Measurements from ENCODE around the gene NANOS1. TPM values are rescaled to one million over a fixed set of nuclear protein-coding genes. Genes with fewer than 3 reads are reported as not detected.

The NANOS1 gene
- total RNA-seq, 1 donor from 2014 or later: 9.6 TPM

- no peaks in the 10 kb centered on the region for H3K4me1 Mint-ChIP-seq (ENCODE audit: unreplicated experiment)
- no peak for TF ChIP-seq CTCF (IDR thresholded peaks at IDR 0.05)
- peaks cover 66% of the 10 kb centered on the region for H3K36me3 Mint-ChIP-seq (ENCODE audit: unreplicated experiment)
- no peaks in the 10 kb centered on the region for H3K27me3 Mint-ChIP-seq (ENCODE audit: unreplicated experiment)
- peak overlapping the region; percentile 14 for H3K27ac Mint-ChIP-seq (ENCODE audit: unreplicated experiment)
- DNase-seq (ENCODE audit: extremely low spot score, unreplicated experiment): no peak
- H3K9me3 Mint-ChIP-seq (ENCODE audit: unreplicated experiment): no peaks in the 10 kb centered on the region
- no peak overlapping the region for H3K4me3 Mint-ChIP-seq (ENCODE audit: unreplicated experiment)
Measured at GRCh38 chr10:119042169-119042568, 12.7 kb downstream of the NANOS1 start.

- Mint-ChIP-seq H3K4me3 (ENCODE audit: unreplicated experiment) (no peak overlapping the region), H3K27ac (ENCODE audit: unreplicated experiment) (peak overlapping the region; percentile 0), H3K27me3 (ENCODE audit: unreplicated experiment) (no peaks in the 10 kb centered on the region), H3K4me1 (ENCODE audit: unreplicated experiment) (no peaks in the 10 kb centered on the region), H3K36me3 (ENCODE audit: unreplicated experiment) (peaks cover 76% of the 10 kb centered on the region), H3K9me3 (ENCODE audit: unreplicated experiment) (no peaks in the 10 kb centered on the region)
- DNase-seq (ENCODE audit: extremely low spot score, unreplicated experiment): no peak
- TF ChIP-seq CTCF (IDR thresholded peaks at IDR 0.05): no peak
Measured at GRCh38 chr10:119045561-119045960, 16.0 kb downstream of the NANOS1 start.

- H3K4me3 Mint-ChIP-seq (ENCODE audit: unreplicated experiment): no peak overlapping the region
- no peak overlapping the region for H3K27ac Mint-ChIP-seq (ENCODE audit: unreplicated experiment)
- DNase-seq (ENCODE audit: extremely low spot score, unreplicated experiment): no peak
- no peaks in the 10 kb centered on the region for H3K27me3 Mint-ChIP-seq (ENCODE audit: unreplicated experiment)
- H3K9me3 Mint-ChIP-seq (ENCODE audit: unreplicated experiment): no peaks in the 10 kb centered on the region
- H3K36me3 Mint-ChIP-seq (ENCODE audit: unreplicated experiment): peaks cover 77% of the 10 kb centered on the region
- TF ChIP-seq CTCF (IDR thresholded peaks at IDR 0.05): no peak
- no peaks in the 10 kb centered on the region for H3K4me1 Mint-ChIP-seq (ENCODE audit: unreplicated experiment)
Measured at GRCh38 chr10:119049361-119049760, 19.8 kb downstream of the NANOS1 start.

- H3K27ac Mint-ChIP-seq (ENCODE audit: unreplicated experiment): no peak overlapping the region
- H3K4me1 Mint-ChIP-seq (ENCODE audit: unreplicated experiment): no peaks in the 10 kb centered on the region
- no peak for TF ChIP-seq CTCF (IDR thresholded peaks at IDR 0.05)
- H3K27me3 Mint-ChIP-seq (ENCODE audit: unreplicated experiment): no peaks in the 10 kb centered on the region
- no peaks in the 10 kb centered on the region for H3K9me3 Mint-ChIP-seq (ENCODE audit: unreplicated experiment)
- H3K4me3 Mint-ChIP-seq (ENCODE audit: unreplicated experiment): no peak overlapping the region
- no peak for DNase-seq (ENCODE audit: extremely low spot score, unreplicated experiment)
- peaks cover 79% of the 10 kb centered on the region for H3K36me3 Mint-ChIP-seq (ENCODE audit: unreplicated experiment)
Measured at GRCh38 chr10:119049777-119050176, 20.3 kb downstream of the NANOS1 start.

GRCh38 chr10:119051775-119052174, 22.3 kb downstream of the NANOS1 start:
- Mint-ChIP-seq H3K4me3 (ENCODE audit: unreplicated experiment) (no peak overlapping the region), H3K4me1 (ENCODE audit: unreplicated experiment) (no peaks in the 10 kb centered on the region), H3K9me3 (ENCODE audit: unreplicated experiment) (no peaks in the 10 kb centered on the region), H3K27me3 (ENCODE audit: unreplicated experiment) (no peaks in the 10 kb centered on the region), H3K27ac (ENCODE audit: unreplicated experiment) (no peak overlapping the region), H3K36me3 (ENCODE audit: unreplicated experiment) (peaks cover 82% of the 10 kb centered on the region)
- no peak for TF ChIP-seq CTCF (IDR thresholded peaks at IDR 0.05)
- DNase-seq (ENCODE audit: extremely low spot score, unreplicated experiment): no peak

Measured in osteocyte (in vitro differentiated cells).